ENCODE measurements around the gene MX1.

MX1 gene

DNA sequence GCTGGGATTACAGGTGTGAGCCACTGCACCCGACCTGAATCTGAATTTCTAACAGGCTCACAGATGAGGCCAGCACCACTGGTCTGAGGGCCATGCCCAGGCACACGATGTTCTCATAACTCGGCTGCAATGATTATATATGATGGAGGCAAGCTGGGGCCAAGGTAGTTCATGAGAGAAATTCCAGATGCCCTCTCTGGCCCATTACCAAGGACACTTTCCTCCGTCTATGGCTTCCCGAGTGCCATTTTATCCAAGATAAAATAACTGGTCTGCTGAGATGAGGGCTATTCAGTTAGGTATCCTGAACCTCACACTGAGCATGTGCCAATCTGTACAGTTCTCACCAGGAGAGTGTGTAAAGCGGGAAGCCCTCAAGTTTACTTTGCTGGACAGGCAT lies 65.4 kb downstream of the MX1 start:
- DNase-seq (ENCODE audit: low spot score): no peak

DNA sequence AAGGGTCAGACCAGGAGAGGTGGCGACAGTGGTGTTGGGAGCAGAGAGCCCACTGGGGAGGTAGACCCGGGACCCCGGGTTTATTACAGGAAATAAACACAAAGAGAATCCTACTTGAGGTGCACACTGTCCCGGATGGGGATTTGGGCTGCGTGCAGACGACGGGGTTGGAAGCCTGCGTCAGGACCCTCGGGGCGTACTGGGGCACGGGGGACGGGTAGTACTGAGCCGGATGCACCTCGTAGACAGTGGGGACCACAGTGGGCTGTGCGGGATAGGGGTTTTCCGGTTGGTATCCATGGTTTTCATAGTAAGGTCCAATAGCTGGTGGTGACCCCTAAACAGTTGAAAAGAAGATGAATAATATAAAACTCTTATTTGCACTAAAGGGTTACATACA lies 68.2 kb downstream of the MX1 start:
- DNase-seq (ENCODE audit: low spot score): no peak

DNA sequence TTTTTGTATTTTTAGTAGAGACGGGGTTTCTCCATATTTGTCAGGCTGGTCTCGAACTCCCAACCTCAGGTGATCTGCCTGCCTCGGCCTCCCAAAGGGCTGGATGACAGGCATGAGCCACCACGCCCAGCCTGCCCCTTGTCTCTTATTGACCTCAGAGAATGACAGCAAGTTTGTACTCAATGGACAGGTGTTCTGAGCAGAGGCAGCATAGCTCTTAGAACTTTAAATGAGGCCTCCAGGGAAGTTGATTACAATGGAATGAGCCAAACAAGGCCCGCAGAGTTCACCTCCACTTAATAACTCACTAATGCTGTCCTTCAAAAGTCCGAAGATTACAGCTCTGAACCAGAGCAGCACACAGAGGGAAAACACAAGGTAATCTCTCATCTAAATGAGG lies 71.0 kb downstream of the MX1 start:
- no peak for DNase-seq (ENCODE audit: low spot score)

DNA sequence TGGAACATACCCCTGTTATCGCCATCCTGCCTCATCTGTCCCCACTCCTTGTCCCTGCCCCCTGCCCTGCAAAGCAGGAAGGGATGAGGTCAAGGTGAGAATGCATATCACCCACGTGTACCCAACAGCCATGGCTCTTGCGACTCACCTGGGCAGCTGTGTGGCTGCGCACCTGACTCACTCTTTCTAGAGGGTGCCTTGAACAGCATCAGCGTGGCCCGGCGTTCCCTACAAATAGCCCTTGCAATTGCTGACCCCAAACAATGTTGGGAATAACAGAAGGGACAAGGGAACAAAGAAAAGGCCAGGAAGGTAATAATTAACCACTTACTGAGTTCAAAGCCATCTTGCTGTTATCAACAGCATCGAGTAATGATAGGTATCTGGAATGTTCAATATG lies 71.7 kb downstream of the MX1 start:
- DNase-seq (ENCODE audit: low spot score): no peak

DNA sequence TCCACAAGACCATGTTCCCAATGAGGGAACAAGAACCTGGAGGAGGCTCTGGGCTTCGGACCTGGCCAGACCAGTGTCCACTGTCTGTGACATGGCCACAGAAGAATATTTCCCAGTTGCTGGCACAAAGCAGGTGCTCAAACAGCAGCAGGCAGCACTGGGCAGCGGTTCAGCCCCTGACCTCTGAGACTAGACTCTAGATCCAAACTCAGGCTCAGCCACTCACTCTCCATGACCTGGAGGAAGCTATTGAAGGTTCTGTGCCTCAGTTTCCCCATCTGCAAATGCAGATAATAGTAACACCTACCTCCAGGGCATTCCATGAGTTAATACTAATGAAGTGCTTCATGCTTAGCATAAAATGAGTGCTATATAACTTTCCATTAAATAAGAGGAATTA lies 73.9 kb downstream of the MX1 start:
- DNase-seq (ENCODE audit: low spot score): no peak

DNA sequence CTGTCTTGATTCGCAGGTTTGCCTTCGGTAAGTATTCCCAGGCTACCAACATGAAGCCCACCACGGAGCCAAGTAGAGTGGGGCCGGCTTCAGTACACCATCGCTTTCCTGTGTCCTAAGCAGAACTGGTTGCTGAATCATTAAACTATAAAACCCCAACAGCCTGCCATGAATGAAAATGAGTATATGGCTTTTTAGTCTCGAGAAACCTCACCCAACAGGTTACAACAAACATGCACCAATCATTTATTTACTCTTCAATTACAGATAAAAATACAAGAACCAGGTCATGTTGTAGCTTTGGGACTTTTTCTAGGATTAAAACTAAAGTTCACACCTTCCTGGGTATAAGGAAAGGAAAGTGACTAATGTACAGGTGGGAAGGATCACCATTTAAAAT lies 74.3 kb downstream of the MX1 start:
- DNase-seq (ENCODE audit: low spot score): no peak

DNA sequence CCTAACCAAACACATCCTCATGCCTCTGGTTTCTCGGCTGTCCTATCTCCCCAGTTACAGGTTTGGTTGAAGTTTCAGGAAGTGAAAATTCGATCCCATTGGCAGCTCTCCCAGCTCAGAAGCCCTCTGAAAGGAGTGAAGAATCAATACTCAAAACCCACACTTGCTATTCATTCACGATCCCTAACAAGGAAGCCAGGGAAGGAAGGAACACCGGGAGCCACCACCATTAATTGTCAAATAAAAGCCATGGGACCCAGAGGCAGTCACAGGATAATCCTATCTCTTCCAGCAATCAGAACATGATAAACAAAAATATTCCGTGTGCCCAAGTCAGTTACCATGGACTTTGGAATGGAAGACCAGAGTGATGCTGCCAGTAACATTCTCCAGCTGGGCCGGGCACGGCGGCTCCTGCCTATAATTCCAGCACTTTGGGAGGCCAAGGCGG lies 74.9 kb downstream of the MX1 start:
- no peak for DNase-seq (ENCODE audit: low spot score)

DNA sequence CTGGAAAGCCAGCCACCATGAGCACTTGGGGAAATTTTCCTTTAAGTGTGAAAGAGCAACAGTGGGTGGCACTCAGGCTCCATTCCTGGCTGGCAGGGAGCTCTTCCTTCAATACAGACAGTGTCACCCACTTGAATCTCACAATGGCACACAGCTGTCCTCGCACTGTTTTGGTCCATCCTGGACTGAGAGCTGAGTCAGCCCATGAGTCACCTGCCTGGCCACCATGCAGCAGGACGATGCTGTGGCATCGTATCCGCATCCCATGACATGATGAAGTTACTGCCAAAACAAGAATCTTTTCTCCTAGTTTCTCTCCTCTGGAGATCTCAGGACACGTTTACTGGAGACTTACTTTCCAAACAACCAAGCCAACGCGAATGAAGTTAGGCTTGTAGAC lies 75.9 kb downstream of the MX1 start:
- peak; percentile 52 for DNase-seq (ENCODE audit: low spot score)

DNA sequence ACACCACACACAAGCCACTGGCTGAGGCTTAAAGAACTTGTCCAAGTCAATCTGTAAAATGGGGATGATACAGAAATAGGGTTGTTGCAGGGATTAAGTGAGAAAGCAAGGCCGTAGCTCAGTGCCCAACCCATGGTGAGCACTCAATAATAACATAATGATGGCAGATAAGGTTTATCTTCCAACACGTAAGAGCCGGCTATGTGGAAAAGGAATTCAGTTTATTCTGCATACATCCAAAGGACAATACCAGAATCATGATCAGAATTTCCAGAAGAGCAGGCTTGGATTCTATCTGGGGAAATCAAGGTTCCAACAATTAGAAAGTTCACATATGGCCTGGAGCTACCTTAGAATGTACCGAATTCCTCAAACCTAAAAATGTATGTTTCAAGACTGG lies 77.3 kb downstream of the MX1 start:
- no peak for DNase-seq (ENCODE audit: low spot score)

DNA sequence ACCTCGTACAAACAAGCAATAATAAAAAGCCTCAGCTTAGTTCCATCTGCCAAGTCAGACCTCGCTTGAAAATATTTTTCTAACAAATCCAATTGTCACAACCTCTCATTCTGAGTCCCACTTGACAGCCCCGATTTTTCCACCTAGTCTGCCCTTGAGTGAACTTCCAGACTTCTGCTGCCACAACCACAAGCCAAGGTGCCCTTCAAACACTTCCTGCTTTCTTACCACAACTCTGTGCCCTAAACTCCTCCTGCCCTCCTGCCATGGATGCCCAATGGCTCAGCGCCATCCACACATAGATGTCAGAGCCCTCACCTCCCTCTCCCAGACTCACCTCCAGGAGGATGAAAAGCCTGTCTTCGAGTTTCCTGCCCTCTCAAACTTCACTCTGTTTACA lies 78.0 kb downstream of the MX1 start:
- no peak for DNase-seq (ENCODE audit: low spot score)

DNA sequence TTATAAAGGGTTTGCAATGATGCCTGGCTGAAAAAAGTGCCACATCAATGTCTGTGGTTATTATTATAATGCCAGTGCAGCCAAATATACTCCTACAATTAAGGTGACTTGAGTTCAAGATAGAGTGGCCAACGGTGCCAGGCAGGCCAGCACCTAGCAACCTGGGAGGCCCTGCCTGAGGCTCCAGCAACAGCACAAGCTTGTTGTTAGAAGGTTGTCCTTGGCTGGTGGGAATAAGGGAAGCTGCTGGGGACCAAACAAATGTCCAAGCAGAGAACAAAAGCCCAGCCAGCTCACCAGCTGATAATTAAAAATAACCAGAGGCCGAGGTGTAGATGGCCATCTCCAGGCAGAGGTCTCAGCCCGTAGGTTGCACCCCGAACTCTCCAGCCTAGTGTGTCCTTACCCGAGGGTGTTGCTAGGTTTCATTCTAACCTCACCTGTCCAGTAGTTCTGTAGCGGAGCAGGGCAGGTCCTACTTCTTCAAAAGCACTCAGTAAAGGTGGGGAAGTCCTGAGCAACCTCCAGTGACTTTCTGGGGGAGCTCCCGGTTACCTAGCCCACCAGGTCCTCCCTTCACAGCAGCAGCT lies 80.1 kb downstream of the MX1 start:
- DNase-seq (ENCODE audit: low spot score): no peak

DNA sequence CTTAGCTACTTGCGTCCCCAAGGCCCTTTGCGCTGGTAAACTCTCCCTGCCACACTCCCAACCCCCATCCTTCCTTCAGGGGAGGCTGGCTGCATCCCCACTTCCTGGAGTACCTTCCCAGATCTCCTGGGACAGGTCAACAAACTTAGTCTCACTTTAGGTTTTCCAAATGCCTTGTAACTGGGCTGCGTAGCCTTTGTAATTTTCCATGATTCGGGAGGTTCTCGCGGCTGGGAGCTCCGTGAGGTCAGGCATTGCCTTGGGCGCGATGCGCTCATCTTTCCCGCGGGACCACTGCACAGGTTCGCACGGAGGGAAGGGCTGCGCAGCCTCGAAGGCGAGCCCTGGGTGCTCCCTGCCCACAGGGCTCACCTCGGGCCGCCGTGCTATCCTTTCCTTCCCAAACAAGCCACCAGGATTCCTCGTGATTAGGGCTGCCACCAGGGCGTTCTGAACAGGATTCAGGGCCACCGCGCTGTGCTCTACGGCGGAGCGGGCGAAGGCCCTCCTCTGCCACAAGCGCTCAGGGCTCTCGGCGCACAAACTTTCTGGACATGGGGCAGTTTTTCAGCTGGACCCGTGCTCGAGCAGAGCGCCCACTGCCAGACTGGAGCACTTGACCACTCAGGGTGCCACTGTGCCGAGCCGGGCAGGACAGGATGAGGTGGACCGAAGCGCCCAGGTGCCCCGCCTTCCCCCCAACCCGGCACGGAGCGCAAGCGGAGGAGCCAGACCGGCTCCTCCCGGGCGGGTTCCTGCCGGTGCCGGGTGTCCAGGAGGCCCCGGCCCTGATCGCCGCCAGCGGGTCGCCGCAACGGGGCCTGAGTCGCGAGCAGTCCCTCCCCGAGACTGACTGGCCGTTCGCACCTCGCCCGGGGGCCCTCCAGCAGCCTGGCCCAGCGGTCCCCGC lies 80.8 kb downstream of the MX1 start:
- no peak for DNase-seq (ENCODE audit: low spot score)

DNA sequence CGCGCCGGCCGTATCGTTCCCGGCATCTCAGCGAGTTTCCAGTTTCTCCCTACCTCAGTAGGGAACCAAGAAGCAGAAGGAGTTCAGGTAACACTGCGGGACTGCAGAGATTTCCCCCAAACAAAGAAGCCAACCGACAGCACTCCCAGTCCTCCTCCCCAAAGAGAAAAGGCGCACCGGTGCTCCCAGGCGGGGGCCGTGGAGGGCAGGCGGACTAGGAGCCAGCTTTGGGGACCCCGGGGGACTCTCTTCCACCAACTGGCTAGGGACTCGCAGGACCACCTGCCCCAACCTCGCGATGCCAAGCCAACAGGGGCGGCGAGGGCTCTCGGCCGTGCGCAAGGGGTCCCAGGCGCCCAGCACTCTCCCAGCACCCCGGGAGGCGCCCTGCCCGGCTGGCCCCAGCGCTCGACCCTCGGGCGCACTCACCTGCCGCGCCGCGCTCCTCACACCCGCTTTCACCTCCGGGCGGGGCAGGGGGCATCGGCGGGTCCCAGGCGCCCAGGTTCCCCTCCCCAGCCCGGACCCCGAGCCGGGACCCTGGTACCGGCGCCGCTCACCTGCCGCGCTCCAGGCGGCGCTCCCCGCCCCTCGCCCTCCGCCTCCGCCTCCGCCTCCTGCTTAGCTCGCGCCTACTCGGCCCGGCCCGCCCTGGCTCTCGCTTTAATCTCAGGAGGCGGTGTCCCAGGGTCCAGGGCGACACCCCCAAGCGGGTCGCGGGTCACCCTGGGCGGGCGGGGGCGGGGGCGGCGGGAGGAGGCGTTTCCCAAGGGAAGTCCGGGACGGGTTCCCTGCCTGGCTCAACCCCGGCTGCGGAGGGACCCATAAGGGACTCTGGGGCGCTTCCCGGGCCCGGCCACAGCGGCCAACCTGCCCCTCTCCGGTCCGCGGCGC lies 81.7 kb downstream of the MX1 start, which contains the start of gene TMPRSS2:
Gene TMPRSS2, minus strand, starts transcription at position 638 of the 894 bp plus-strand sequence. CDS start 10,025 bp downstream, outside the sequence.
- DNase-seq (ENCODE audit: low spot score): no peak

DNA sequence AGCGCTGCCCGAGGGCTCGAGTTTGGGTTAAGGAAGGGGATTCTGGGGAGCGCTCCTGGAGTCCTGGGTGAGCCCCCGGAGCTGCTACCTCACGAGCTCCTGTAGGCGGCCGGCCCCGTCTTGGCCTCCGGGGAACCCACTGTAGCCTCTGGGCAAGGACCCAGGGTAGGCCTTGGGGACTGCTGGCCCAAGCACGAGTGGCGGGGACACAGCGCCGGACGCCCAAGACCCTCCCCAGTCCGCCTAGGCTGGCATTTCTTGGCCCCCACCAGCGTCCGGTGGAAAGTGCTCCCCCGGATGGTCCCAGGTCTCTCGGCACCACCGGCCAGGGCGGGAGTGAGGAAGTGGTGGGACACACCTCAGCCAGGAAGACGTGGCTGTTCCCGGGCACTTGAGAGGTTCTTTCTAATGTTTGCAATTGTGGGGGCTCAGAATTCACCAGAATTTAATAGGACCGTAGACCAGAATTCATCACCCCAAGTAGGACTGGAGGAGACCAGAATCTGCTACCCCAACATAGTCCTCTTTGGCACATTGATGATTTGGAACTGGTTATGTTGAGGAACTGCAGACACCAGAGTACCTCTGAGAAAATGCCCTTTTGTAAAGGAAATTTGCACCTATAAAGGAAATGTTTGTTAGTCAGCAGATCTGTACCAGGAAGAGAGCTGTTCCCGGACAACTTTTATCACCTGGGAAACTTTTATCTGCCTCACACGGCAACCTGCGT lies 82.5 kb downstream of the MX1 start:
- DNase-seq (ENCODE audit: low spot score): no peak
